HepG2 (cell line): ENCODE measurements around the gene PLPPR4. TPM values are rescaled to one million over a fixed set of nuclear protein-coding genes. Genes with fewer than 3 reads are reported as not detected.

Source experiments
- ATAC-seq: fragments of 200-7000 bp; cut with Tn5 transposase; 3 replicates; pipeline ENCODE4 v1.9.1; 2020; ENCODE audit warnings: mild to moderate bottlenecking, moderate library complexity
- BruUV-seq: library from RNA; stranded (reverse); fragments of 400-500 nt; replicated peaks from 2 replicates; lab custom pipeline; 2021; lab: Mats Ljungman, UMichigan
- CTCF ChIA-PET: fragments of 300-600 bp; formaldehyde crosslinking; extraction: SDS; loops from one replicate; lab custom pipeline; 2021; ENCODE audit warnings: low total read pairs, inconsistent platforms, low intra/inter-chr PET ratio; lab: Yijun Ruan, JAX
- POLR2A ChIA-PET: fragments of 350-600 bp; sonication (Branson Sonifier 250); formaldehyde crosslinking; loops from one replicate; lab custom pipeline; 2020; ENCODE audit warnings: antibody characterized with exemption, inconsistent platforms; lab: Yijun Ruan, JAX
- DNase-seq: peaks from one replicate; pipeline ENCODE4 v3.0.0-alpha.2; 2015; ENCODE audit warnings: low spot score
- FAIRE-seq: peaks from 3 replicates; lab custom pipeline; 2011; peaks lifted over from hg19 to GRCh38; lab: Jason Lieb, UNC
- H2AFZ ChIP-seq: one replicate; pipeline ENCODE4 v1.6.1; 2011; ENCODE audit warnings: low read length, inconsistent platforms
- H3K27ac ChIP-seq: fragments of 300-600 bp; 3 replicates; pipeline ENCODE4 v1.8.0; 2011; ENCODE audit warnings: mixed run types, mild to moderate bottlenecking, mixed read lengths, low read length, inconsistent platforms; ENCODE audit not compliant: insufficient read depth; ENCODE audit errors: extremely low read length
- H3K27me3 ChIP-seq, 2 experiments: fragments of 200-600 bp in 1 of 2; 2 replicates in 1 of 2; 3 replicates in 1 of 2; pipeline versions ENCODE4 v1.6.0 to v1.8.0; 2011; ENCODE audit warnings: low read length in 2 of 2, mild to moderate bottlenecking in 2 of 2, moderate library complexity in 2 of 2, inconsistent platforms in 1 of 2; ENCODE audit not compliant: insufficient read depth in 2 of 2, control insufficient read depth in 1 of 2
- H3K36me3 ChIP-seq, 2 experiments: fragments of 200-600 bp in 1 of 2; replicated peaks in 1 of 2; 2 replicates in 1 of 2; 3 replicates in 1 of 2; pipeline versions ENCODE4 v1.5.1 to v1.8.0; 2011; ENCODE audit warnings: low read length in 2 of 2, inconsistent platforms in 1 of 2; ENCODE audit not compliant: insufficient read depth in 2 of 2, control insufficient read depth in 1 of 2
- H3K4me1 ChIP-seq: 2 replicates; pipeline ENCODE4 v1.5.1; 2012; ENCODE audit warnings: low read length, inconsistent platforms; ENCODE audit not compliant: insufficient read depth
- H3K4me2 ChIP-seq: 2 replicates; pipeline ENCODE4 v1.6.0; 2011; ENCODE audit warnings: low read depth, low read length, inconsistent platforms
- H3K4me3 ChIP-seq, 3 experiments: fragments of 200-600 bp in 1 of 3; sonication (generic), shearing (Covaris generic) in 1 of 3; replicated peaks in 1 of 3; 2 replicates each; pipeline ENCODE4 v1.5.1; 2011 to 2016; ENCODE audit warnings: low read length in 3 of 3, inconsistent platforms in 2 of 3, low read depth in 2 of 3, mild to moderate bottlenecking in 2 of 3, control low read depth in 1 of 3, mixed read lengths in 1 of 3; ENCODE audit not compliant: insufficient read depth in 1 of 3
- H3K79me2 ChIP-seq: one replicate; pipeline ENCODE4 v1.6.1; 2011; ENCODE audit warnings: low read length, inconsistent platforms; ENCODE audit not compliant: insufficient read depth
- H3K9ac ChIP-seq: 2 replicates; pipeline ENCODE4 v1.6.0; 2011; ENCODE audit warnings: mild to moderate bottlenecking, low read depth, low read length, inconsistent platforms; ENCODE audit not compliant: insufficient read depth
- H3K9me3 ChIP-seq: 2 replicates; pipeline ENCODE4 v1.5.1; 2012; ENCODE audit warnings: mild to moderate bottlenecking, low read length
- H4K20me1 ChIP-seq: 2 replicates; pipeline ENCODE4 v1.6.0; 2011; ENCODE audit warnings: inconsistent platforms, mild to moderate bottlenecking, low read length, moderate library complexity; ENCODE audit not compliant: insufficient read depth
- E2F5 ChIP-seq: sonication (generic); formaldehyde crosslinking; conservative IDR thresholded peaks from 2 replicates; pipeline ENCODE4 v1.4.0; 2020; ENCODE audit warnings: missing genetic modification reagents
- IKZF1 ChIP-seq: fragments of 450-650 bp; IDR thresholded peaks from 2 replicates; pipeline ENCODE4 v1.7.1; 2016
- JUND ChIP-seq: sonication (generic); formaldehyde crosslinking; IDR thresholded peaks from 2 replicates; pipeline ENCODE4 v1.8.0; 2022; ENCODE audit warnings: mild to moderate bottlenecking, missing genetic modification reagents
- MYPOP ChIP-seq: sonication (generic); formaldehyde crosslinking; IDR thresholded peaks from 2 replicates; pipeline ENCODE4 v1.8.1; 2023; ENCODE audit warnings: mild to moderate bottlenecking, moderate library complexity, missing genetic modification reagents
- POGZ ChIP-seq: sonication (generic); formaldehyde crosslinking; IDR thresholded peaks from 2 replicates; pipeline ENCODE4 v1.4.0; 2020; ENCODE audit warnings: mild to moderate bottlenecking, missing genetic modification reagents
- ZNF343 ChIP-seq: sonication (generic); formaldehyde crosslinking; IDR thresholded peaks from 2 replicates; pipeline ENCODE4 v1.4.0; 2020; ENCODE audit warnings: mild to moderate bottlenecking, missing genetic modification reagents
- ZNF501 ChIP-seq: sonication (generic); formaldehyde crosslinking; IDR thresholded peaks from 2 replicates; pipeline ENCODE4 v1.5.1; 2020; ENCODE audit warnings: mild to moderate bottlenecking, moderate library complexity, missing genetic modification reagents
- ZNF660 ChIP-seq: sonication (generic); formaldehyde crosslinking; IDR thresholded peaks from 2 replicates; pipeline ENCODE4 v1.5.1; 2020; ENCODE audit warnings: mild to moderate bottlenecking, low read depth, missing genetic modification reagents, borderline replicate concordance
- WGBS: methylation state at CpG from one replicate; pipeline ENCODE4 v1.1.6; 2017; ENCODE audit warnings: low lambda C conversion rate; 5-methylcytosine and 5-hydroxymethylcytosine counted together
- in situ Hi-C: cut with HindIII; loops from 2 replicates; pipeline ENCODE4 v1.10.0; 2017; ENCODE audit warnings: low pct_unique_long_range_greater_than_20kb; ENCODE audit not compliant: extremely low pct_ligation_motif_present
- intact Hi-C: fragments of 100-400 bp; cut with micrococcal nuclease; formaldehyde crosslinking; loops from one replicate; pipeline ENCODE4 v1.10.0; 2022; ENCODE audit not compliant: unreplicated experiment
- polyA plus RNA-seq, 8 experiments: library from polyadenylated mRNA; depleted of rRNA in 3 of 8; stranded (reverse) in 7 of 8; unstranded in 1 of 8; fragments of >200 nt; fragmentation: Illumina TruSeq in 4 of 8; extraction: Trizol in 4 of 8; gene quantifications; 2 replicates each; pipeline versions ENCODE4 v1.2.1 to v1.2.3, GENCODE V29; 2011 to 2016; ENCODE audit warnings: low read depth in 4 of 8, missing spikeins in 1 of 8, mixed read lengths in 1 of 8; ENCODE audit not compliant: insufficient read depth in 1 of 8
- total RNA-seq, 5 experiments: library from RNA; depleted of rRNA; stranded (reverse); fragments of >200 nt; fragmentation: Illumina TruSeq; extraction: Trizol; gene quantifications; 2 replicates each; pipeline ENCODE4 v1.2.3, GENCODE V29; 2016; ENCODE audit warnings: low read depth in 1 of 5
- TF ChIP-seq, protein P1 (sequence below): sonication (generic); formaldehyde crosslinking; IDR thresholded peaks from 2 replicates; pipeline ENCODE4 v1.4.0; 2020; ENCODE audit warnings: mild to moderate bottlenecking, missing genetic modification reagents

The PLPPR4 gene
- total and polyA plus RNA-seq, 2 of the 13 experiments (the other 11 are each of a cell fraction or from before 2014, with no cell fraction given) = not detected

DNA sequence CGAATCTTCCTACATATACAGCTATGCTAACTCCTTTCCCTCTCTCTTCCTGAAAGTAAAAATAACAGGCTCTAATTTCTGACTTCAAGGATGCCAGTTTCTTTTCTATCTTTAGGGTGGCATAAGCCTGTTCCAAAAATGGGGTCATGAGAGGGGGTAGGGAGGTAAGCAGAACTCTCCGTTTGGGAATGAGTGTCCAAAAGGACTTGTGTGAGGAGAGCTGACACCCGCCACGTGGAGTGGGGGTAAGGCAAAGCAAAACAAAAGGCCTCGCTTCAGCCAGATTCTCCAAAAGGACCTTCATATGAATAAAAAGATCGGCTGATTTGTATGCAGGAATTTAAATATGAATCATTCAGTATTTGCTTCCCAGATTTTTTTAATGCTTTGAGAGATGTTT, 28.6 kb downstream of the PLPPR4 start:
- in situ Hi-C loops = no loop called here
- DNase-seq (no peak), ATAC-seq (no peak), FAIRE-seq (no peak)
- intact Hi-C loops = no loop called here
- TF ChIP-seq ZNF343 (CRISPR knock-in tag) (no peak), POGZ (CRISPR knock-in tag) (no peak), JUND (CRISPR knock-in tag) (no peak), IKZF1 (no peak), MYPOP (CRISPR knock-in tag) (no peak)
- H2AFZ ChIP-seq = peak overlapping the region; percentile 5
- H3K4me1 ChIP-seq = no peaks in the 10 kb centered on the region
- no peaks in the 10 kb centered on the region for H3K79me2 ChIP-seq
- no peaks in the 10 kb centered on the region for H3K9me3 ChIP-seq
- H3K36me3 ChIP-seq = no peaks in the 10 kb centered on the region
- H3K27ac ChIP-seq = no peak overlapping the region
- POLR2A ChIA-PET = no interaction called here
- H3K27me3 ChIP-seq = no peaks in the 10 kb centered on the region
- no peaks in the 10 kb centered on the region for H4K20me1 ChIP-seq
- no peak overlapping the region for H3K9ac ChIP-seq
- H3K4me3 ChIP-seq = no peak overlapping the region
- H3K4me2 ChIP-seq = no peak overlapping the region
- BruUV-seq = no TSS peak
- 3% methylated on average over 6 of the region's 6 CpGs for WGBS
- CTCF ChIA-PET = no interaction called here

DNA sequence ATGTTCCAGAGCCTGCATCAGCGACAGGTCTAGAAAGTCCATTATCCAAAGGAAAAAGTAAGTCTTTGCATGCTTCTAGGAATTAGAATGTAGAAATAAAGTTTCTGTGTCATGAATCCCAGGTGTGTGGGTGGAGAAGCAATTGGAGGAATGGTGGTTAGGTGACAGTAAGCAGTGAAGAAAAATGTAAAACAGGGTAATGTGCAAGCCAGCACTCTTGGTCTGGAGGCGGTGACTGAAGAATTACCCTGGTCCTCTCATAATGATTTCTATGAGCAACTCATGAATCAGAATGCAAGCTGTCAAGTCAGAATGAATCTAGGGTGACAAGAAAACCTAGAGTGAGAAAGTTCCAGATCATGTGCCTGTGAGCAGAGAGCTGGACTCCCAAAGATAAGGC, 33.6 kb downstream of the PLPPR4 start:
- H3K9me3 ChIP-seq = no peaks in the 10 kb centered on the region
- POLR2A ChIA-PET = no interaction called here
- no peak overlapping the region for H3K4me2 ChIP-seq
- CTCF ChIA-PET = no interaction called here
- DNase-seq = no peak
- BruUV-seq = no TSS peak
- FAIRE-seq = no peak
- no peaks in the 10 kb centered on the region for H4K20me1 ChIP-seq
- H3K4me3 ChIP-seq = no peak overlapping the region
- no peaks in the 10 kb centered on the region for H3K79me2 ChIP-seq
- no peak overlapping the region for H3K27ac ChIP-seq
- WGBS = 53% methylated on average over 2 of the region's 2 CpGs
- in situ Hi-C loops = no loop called here
- no peaks in the 10 kb centered on the region for H3K4me1 ChIP-seq
- no peaks in the 10 kb centered on the region; a peak in 1 of 5 replicates for H3K27me3 ChIP-seq
- H3K36me3 ChIP-seq = no peaks in the 10 kb centered on the region
- ATAC-seq = no peak
- H3K9ac ChIP-seq = no peak overlapping the region
- intact Hi-C loops = no loop called here
- H2AFZ ChIP-seq = no peak overlapping the region
- TF ChIP-seq, protein P1, sequence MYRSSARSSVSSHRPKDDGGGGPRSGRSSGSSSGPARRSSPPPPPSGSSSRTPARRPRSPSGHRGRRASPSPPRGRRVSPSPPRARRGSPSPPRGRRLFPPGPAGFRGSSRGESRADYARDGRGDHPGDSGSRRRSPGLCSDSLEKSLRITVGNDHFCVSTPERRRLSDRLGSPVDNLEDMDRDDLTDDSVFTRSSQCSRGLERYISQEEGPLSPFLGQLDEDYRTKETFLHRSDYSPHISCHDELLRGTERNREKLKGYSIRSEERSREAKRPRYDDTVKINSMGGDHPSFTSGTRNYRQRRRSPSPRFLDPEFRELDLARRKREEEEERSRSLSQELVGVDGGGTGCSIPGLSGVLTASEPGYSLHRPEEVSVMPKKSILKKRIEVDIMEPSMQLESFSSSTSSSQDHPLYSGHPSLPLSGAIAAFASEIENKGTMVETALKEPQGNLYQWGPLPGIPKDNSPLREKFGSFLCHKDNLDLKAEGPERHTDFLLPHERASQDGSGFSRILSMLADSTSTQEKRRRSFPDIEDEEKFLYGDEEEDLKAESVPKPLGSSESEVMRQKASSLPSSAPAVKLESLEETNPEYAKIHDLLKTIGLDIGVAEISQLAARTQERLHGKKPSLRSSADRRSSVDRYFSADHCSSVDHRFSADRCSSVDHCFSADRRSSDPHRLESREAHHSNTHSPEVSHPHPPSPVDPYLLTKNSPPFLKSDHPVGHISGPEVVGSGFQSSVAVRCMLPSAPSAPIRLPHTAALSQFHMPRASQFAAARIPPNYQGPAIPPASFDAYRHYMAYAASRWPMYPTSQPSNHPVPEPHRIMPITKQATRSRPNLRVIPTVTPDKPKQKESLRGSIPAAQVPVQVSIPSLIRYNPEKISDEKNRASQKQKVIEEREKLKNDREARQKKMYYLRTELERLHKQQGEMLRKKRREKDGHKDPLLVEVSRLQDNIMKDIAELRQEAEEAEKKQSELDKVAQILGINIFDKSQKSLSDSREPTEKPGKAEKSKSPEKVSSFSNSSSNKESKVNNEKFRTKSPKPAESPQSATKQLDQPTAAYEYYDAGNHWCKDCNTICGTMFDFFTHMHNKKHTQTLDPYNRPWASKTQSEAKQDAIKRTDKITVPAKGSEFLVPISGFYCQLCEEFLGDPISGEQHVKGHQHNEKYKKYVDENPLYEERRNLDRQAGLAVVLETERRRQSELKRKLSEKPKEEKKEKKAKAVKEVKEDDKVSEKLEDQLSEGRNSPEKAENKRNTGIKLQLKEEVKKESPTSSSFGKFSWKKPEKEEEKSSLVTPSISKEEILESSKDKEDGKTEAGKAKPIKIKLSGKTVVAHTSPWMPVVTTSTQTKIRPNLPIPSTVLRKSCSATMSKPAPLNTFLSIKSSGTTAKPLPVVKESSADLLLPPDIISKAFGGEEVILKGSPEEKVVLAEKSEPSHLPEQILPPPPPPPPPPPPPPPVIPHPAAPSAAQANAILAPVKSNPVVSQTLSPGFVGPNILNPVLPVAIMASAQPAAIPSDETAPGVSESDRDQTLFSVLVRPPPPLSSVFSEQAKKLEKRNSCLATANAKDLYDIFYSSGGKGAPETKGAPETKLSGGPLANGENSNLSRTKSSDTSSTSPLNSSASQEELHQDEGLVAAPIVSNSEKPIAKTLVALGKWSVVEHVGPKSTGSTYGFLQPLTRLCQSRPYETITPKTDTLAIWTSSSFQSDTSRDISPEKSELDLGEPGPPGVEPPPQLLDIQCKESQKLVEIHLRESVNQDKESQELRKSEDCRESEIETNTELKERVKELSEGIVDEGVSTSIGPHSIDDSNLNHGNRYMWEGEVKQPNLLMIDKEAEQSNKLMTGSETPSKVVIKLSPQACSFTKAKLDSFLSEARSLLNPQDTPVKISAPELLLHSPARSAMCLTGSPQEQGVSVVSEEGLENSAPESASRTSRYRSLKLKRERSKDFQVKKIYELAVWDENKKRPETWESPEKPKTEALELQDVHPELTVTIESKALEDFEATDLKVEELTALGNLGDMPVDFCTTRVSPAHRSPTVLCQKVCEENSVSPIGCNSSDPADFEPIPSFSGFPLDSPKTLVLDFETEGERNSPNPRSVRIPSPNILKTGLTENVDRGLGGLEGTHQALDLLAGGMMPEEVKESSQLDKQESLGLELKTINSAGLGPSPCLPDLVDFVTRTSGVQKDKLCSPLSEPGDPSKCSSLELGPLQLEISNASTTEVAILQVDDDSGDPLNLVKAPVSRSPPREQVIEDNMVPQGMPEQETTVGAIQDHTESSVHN = no peak
- no peak for TF ChIP-seq ZNF501 (CRISPR knock-in tag)
- no peak for TF ChIP-seq ZNF660 (CRISPR knock-in tag)
- TF ChIP-seq E2F5 (CRISPR knock-in tag) = no peak
